ENCODE measurements around the gene SLC17A6. TPM values are rescaled to one million over a fixed set of nuclear protein-coding genes. Genes with fewer than 3 reads are reported as not detected.

SLC17A6 gene
- total RNA-seq = not detected

- no peak within 1 kb of the TSS for H3K4me3 ChIP-seq (ENCODE audit: low read depth, poor library complexity, severe bottlenecking)
- intact Hi-C loops (cut with DNase I; ENCODE audit: low total_unique reads) = loop anchor here (5.0 kb wide), 1 partner anchor 199 kb away; no protein-coding TSS in a partner anchor
- TF ChIP-seq POLR2A (IDR thresholded peaks at IDR 0.05) (no peak), CTCF (IDR thresholded peaks at IDR 0.05) (no peak)
- 6 to 7% methylated on average over 28 of the region's 28 CpGs for WGBS, 2 donors
- no peak for DNase-seq (ENCODE audit: low spot score in 2 of 2)
Observed at GRCh38 chr11:22337596-22338485, at the start of gene SLC17A6. Gene SLC17A6, plus strand, starts transcription at chr11:22338381. Its CDS starts 153 bp downstream, at chr11:22338534.

GRCh38 chr11:22302368-22302767 lies 35.8 kb upstream of the SLC17A6 start:
- no peak for DNase-seq (ENCODE audit: low spot score in 2 of 2)
- intact Hi-C loops (cut with DNase I; ENCODE audit: low total_unique reads) = loop anchor here (10.0 kb wide), 1 partner anchor 1658 kb away; no protein-coding TSS in a partner anchor
- no peak for TF ChIP-seq POLR2A (IDR thresholded peaks at IDR 0.05)
- no peak for TF ChIP-seq CTCF (IDR thresholded peaks at IDR 0.05)
- H3K4me3 ChIP-seq (ENCODE audit: low read depth, poor library complexity, severe bottlenecking) = no peak overlapping the region

- WGBS, 2 donors = 43 to 46% methylated on average over 5 of the region's 5 CpGs
- no peak for DNase-seq (ENCODE audit: low spot score in 2 of 2)
- intact Hi-C loops (cut with DNase I; ENCODE audit: low total_unique reads) = loop anchor here (10.0 kb wide), 1 partner anchor 1660 kb away; no protein-coding TSS in a partner anchor
- no peak overlapping the region for H3K4me3 ChIP-seq (ENCODE audit: low read depth, poor library complexity, severe bottlenecking)
- TF ChIP-seq POLR2A (IDR thresholded peaks at IDR 0.05) (no peak), CTCF (IDR thresholded peaks at IDR 0.05) (no peak)
Observed at GRCh38 chr11:22304337-22304961, 33.7 kb upstream of the SLC17A6 start.

- intact Hi-C loops (cut with DNase I; ENCODE audit: low total_unique reads) = no loop called here
- H3K4me3 ChIP-seq (ENCODE audit: low read depth, poor library complexity, severe bottlenecking) = no peak overlapping the region
- no peak for DNase-seq (ENCODE audit: low spot score in 2 of 2)
- TF ChIP-seq CTCF (IDR thresholded peaks at IDR 0.05) = no peak
- TF ChIP-seq POLR2A (IDR thresholded peaks at IDR 0.05) = no peak
- 85 to 91% methylated on average over 15 of the region's 15 CpGs for WGBS, 2 donors
Observed at GRCh38 chr11:22317656-22318055, 20.5 kb upstream of the SLC17A6 start.

GRCh38 chr11:22331771-22332170 lies 6.4 kb upstream of the SLC17A6 start:
- no peak for TF ChIP-seq POLR2A (IDR thresholded peaks at IDR 0.05)
- no peak for TF ChIP-seq CTCF (IDR thresholded peaks at IDR 0.05)
- intact Hi-C loops (cut with DNase I; ENCODE audit: low total_unique reads) = no loop called here

More at GRCh38 chr11:22331771-22332170, 6.4 kb upstream of the SLC17A6 start:
- WGBS, 2 donors = 66 to 72% methylated on average over 4 of the region's 4 CpGs
- DNase-seq (ENCODE audit: low spot score in 2 of 2) = no peak
- H3K4me3 ChIP-seq (ENCODE audit: low read depth, poor library complexity, severe bottlenecking) = no peak overlapping the region
